Suprapubic skin (tissue), 4 donors: ENCODE data around the gene DSCAML1. TPM values are rescaled to one million over a fixed set of nuclear protein-coding genes. Genes with fewer than 3 reads are reported as not detected.

Experiments
- DNase-seq, 2 donors: peaks; one replicate each; pipeline ENCODE4 v3.0.0-alpha.2; 2019; ENCODE audit warnings: low spot score in 2 of 2
- H3K27ac ChIP-seq: fragments of 200-600 bp; sonication (generic); one replicate; pipeline ENCODE4 v1.5.1; 2019
- H3K27me3 ChIP-seq: fragments of 200-600 bp; sonication (generic); one replicate; pipeline ENCODE4 v1.5.1; 2019
- H3K36me3 ChIP-seq: fragments of 200-600 bp; sonication (generic); one replicate; pipeline ENCODE4 v1.5.1; 2019
- H3K4me1 ChIP-seq: fragments of 200-600 bp; sonication (generic); one replicate; pipeline ENCODE4 v1.5.1; 2019
- H3K4me3 ChIP-seq: fragments of 200-600 bp; sonication (generic); one replicate; pipeline ENCODE4 v1.5.1; 2019; ENCODE audit warnings: mild to moderate bottlenecking
- H3K9me3 ChIP-seq: fragments of 200-600 bp; sonication (generic); one replicate; pipeline ENCODE4 v1.5.1; 2019
- CTCF ChIP-seq, 2 donors: fragments of 200-600 bp in 1 of 2; fragments of 450-650 bp in 1 of 2; sonication (generic) in 1 of 2; IDR thresholded peaks; one replicate each; pipeline ENCODE4 v1.5.1; 2016 to 2019; ENCODE audit warnings: antibody characterized with exemption in 2 of 2, mild to moderate bottlenecking in 1 of 2, moderate library complexity in 1 of 2
- EP300 ChIP-seq: sonication (generic); formaldehyde crosslinking; IDR thresholded peaks from one replicate; pipeline ENCODE4 v1.6.1; 2017; ENCODE audit warnings: antibody characterized with exemption
- POLR2A ChIP-seq, 2 donors: fragments of 450-650 bp; IDR thresholded peaks; one replicate each; pipeline ENCODE4 v1.6.1; 2017; ENCODE audit warnings: antibody characterized with exemption in 2 of 2, mild to moderate bottlenecking in 2 of 2, moderate library complexity in 2 of 2
- POLR2AphosphoS5 ChIP-seq, 3 donors: sonication (generic); formaldehyde crosslinking; IDR thresholded peaks; one replicate each; pipeline ENCODE4 v1.6.1; 2017; ENCODE audit warnings: antibody characterized with exemption in 3 of 3
- WGBS: methylation state at CpG from one replicate; pipeline ENCODE4 v1.1.5; 2018; 5-methylcytosine and 5-hydroxymethylcytosine counted together
- total RNA-seq, 4 donors: library from RNA; depleted of rRNA; stranded (reverse); fragments of >200 nt; gene quantifications; one replicate each; pipeline ENCODE4 v1.1.0, GENCODE V29; 2016

DSCAML1 gene
- total RNA-seq, 4 donors from 2014 or later: 0.11 to 0.24 (median 0.21) TPM; not detected in 1

DNA sequence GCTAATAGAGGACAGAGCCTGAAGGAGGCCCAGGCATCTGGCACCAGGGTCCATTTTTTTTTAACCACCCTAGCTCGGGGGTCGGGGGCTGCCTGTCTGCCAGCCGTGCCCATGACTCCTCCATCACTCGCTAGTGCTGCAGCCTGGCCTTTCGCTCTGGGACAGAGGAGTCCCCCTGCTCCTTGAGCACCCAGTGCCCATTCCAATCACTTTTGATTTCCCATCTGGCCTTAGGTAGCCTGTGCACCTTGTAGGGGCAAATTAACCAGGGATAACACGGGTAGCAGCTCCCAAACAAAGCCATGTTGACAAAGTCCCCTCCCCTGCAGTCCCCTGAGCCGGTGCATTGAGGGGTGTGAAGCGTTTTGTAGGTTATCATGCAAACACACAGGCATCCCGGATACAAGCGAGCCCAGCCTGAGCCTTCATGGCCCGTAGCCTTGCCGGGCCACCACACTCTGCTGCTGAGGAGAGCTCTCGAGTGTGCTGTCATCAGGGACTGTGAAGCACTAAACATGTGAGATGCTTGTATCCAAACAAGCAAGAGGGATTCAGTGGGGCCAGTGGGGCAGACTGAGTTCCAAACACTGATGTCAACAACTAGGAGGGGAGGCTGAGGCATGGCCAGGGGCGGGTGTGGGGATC, 208.7 kb downstream of the DSCAML1 start:
- H3K27me3 ChIP-seq: peaks cover 21% of the 10 kb centered on the region
- H3K9me3 ChIP-seq: no peaks in the 10 kb centered on the region
- no peaks in the 10 kb centered on the region for H3K4me1 ChIP-seq
- no peak overlapping the region for H3K4me3 ChIP-seq
- TF ChIP-seq EP300 (no peak), CTCF (IDR thresholded peaks at IDR 0.05) (no peak), POLR2AphosphoS5 (IDR thresholded peaks at IDR 0.05) (no peak), POLR2A (IDR thresholded peaks at IDR 0.05) (no peak)
- WGBS: 76% methylated on average over 12 of the region's 14 CpGs
- peak; percentile 33 to 61 for DNase-seq
- no peak overlapping the region for H3K27ac ChIP-seq
- no peaks in the 10 kb centered on the region for H3K36me3 ChIP-seq

GRCh38 chr11:117587416-117587815, 209.6 kb downstream of the DSCAML1 start:
- H3K27me3 ChIP-seq: peaks cover 21% of the 10 kb centered on the region
- no peak for TF ChIP-seq EP300
- TF ChIP-seq CTCF (IDR thresholded peaks at IDR 0.05): no peak
- no peak for TF ChIP-seq POLR2A (IDR thresholded peaks at IDR 0.05)
- H3K9me3 ChIP-seq: no peaks in the 10 kb centered on the region
- no peak overlapping the region for H3K4me3 ChIP-seq
- H3K4me1 ChIP-seq: no peaks in the 10 kb centered on the region
- 95% methylated on average over 6 of the region's 6 CpGs for WGBS
- no peaks in the 10 kb centered on the region for H3K36me3 ChIP-seq
- peak in 1 of 2 donors; percentile 55 for DNase-seq
- no peak overlapping the region for H3K27ac ChIP-seq

- TF ChIP-seq EP300 (no peak), POLR2A (IDR thresholded peaks at IDR 0.05) (no peak), CTCF (IDR thresholded peaks at IDR 0.05) (no peak), POLR2AphosphoS5 (IDR thresholded peaks at IDR 0.05) (no peak)
- no peaks in the 10 kb centered on the region for H3K9me3 ChIP-seq
- no peaks in the 10 kb centered on the region for H3K36me3 ChIP-seq
- H3K27me3 ChIP-seq: peaks cover 17% of the 10 kb centered on the region
- WGBS: 71% methylated on average over 5 of the region's 5 CpGs
- no peak overlapping the region for H3K4me3 ChIP-seq
- H3K27ac ChIP-seq: no peak overlapping the region
- H3K4me1 ChIP-seq: no peaks in the 10 kb centered on the region
- DNase-seq: peak; percentile 21 to 34
Observed at GRCh38 chr11:117586392-117586791, 210.6 kb downstream of the DSCAML1 start.

DNA sequence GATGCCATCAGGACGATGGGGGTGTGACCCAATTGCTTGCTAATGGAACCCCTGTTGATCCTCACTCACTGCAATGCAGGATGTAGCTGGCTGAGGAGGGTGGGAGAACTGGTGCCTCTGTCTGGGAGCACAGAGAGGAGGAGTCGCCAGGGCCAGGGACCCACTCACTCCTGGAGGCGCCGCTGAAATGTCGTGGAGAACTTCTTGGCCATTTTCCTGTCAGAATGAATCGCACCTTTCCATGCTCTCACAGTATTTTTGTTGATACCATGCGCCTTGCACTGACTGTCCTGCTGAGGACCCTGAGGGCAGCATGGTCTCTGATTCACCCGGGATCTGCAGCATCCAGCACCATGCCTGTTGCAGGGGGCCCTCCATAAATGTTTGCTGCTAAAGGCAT, 211.4 kb downstream of the DSCAML1 start:
- peaks cover 15% of the 10 kb centered on the region for H3K27me3 ChIP-seq
- H3K27ac ChIP-seq: no peak overlapping the region
- TF ChIP-seq POLR2AphosphoS5 (IDR thresholded peaks at IDR 0.05) (no peak), EP300 (no peak), POLR2A (IDR thresholded peaks at IDR 0.05) (no peak), CTCF (IDR thresholded peaks at IDR 0.05) (no peak)
- H3K4me3 ChIP-seq: no peak overlapping the region
- H3K9me3 ChIP-seq: no peaks in the 10 kb centered on the region
- peak; percentile 27 to 67 for DNase-seq
- H3K36me3 ChIP-seq: no peaks in the 10 kb centered on the region
- no peaks in the 10 kb centered on the region for H3K4me1 ChIP-seq
- 85% methylated on average over 8 of the region's 8 CpGs for WGBS

- H3K9me3 ChIP-seq: no peaks in the 10 kb centered on the region
- H3K27me3 ChIP-seq: peaks cover 15% of the 10 kb centered on the region
- H3K4me3 ChIP-seq: no peak overlapping the region
- no peaks in the 10 kb centered on the region for H3K4me1 ChIP-seq
- 67% methylated on average over 9 of the region's 9 CpGs for WGBS
- H3K27ac ChIP-seq: no peak overlapping the region
- DNase-seq: peak; percentile 16 to 65
- H3K36me3 ChIP-seq: no peaks in the 10 kb centered on the region
- TF ChIP-seq EP300 (no peak), POLR2A (IDR thresholded peaks at IDR 0.05) (no peak), CTCF (IDR thresholded peaks at IDR 0.05) (no peak), POLR2AphosphoS5 (IDR thresholded peaks at IDR 0.05) (no peak)
Observed at GRCh38 chr11:117584056-117584830, 212.8 kb downstream of the DSCAML1 start.
